GM18861 (cell line): Measurements from ENCODE around the gene UMAD1.

ENCODE experiments used
- ATAC-seq: cut with Tn5 transposase; IDR thresholded peaks from one replicate; pipeline ENCODE4 v1.9.1; 2021; ENCODE audit not compliant: unreplicated experiment

UMAD1 gene

GRCh38 chr7:7918736-7919448, 278.3 kb downstream of the UMAD1 start:
- ATAC-seq = peak; percentile 36

GRCh38 chr7:7919449-7919945, 278.9 kb downstream of the UMAD1 start:
- peak; percentile 17 for ATAC-seq

- no peak for ATAC-seq
Measured at GRCh38 chr7:7920056-7920455, 279.5 kb downstream of the UMAD1 start.

GRCh38 chr7:7920481-7920880, 279.9 kb downstream of the UMAD1 start:
- peak; percentile 88 for ATAC-seq

- no peak for ATAC-seq
Measured at GRCh38 chr7:7921830-7922229, 281.3 kb downstream of the UMAD1 start.

- ATAC-seq = no peak
Measured at GRCh38 chr7:7922684-7923385, 282.3 kb downstream of the UMAD1 start.

- no peak for ATAC-seq
Measured at GRCh38 chr7:7923818-7924217, 283.3 kb downstream of the UMAD1 start.

- ATAC-seq = no peak
Measured at GRCh38 chr7:7924303-7924702, 283.8 kb downstream of the UMAD1 start.
